HG02763 (cell line): ENCODE results near the gene SUSD4.
"Not testable (repeated sequence)": the region's sequence is repeated elsewhere in the genome, so short reads cannot be mapped to it uniquely, and the experiment has no call there.

Experiments used
- ATAC-seq: cut with Tn5 transposase; IDR thresholded peaks from one replicate; pipeline ENCODE4 v1.9.1; 2021; ENCODE audit warnings: mild to moderate bottlenecking, moderate library complexity; ENCODE audit not compliant: unreplicated experiment

SUSD4 gene

DNA sequence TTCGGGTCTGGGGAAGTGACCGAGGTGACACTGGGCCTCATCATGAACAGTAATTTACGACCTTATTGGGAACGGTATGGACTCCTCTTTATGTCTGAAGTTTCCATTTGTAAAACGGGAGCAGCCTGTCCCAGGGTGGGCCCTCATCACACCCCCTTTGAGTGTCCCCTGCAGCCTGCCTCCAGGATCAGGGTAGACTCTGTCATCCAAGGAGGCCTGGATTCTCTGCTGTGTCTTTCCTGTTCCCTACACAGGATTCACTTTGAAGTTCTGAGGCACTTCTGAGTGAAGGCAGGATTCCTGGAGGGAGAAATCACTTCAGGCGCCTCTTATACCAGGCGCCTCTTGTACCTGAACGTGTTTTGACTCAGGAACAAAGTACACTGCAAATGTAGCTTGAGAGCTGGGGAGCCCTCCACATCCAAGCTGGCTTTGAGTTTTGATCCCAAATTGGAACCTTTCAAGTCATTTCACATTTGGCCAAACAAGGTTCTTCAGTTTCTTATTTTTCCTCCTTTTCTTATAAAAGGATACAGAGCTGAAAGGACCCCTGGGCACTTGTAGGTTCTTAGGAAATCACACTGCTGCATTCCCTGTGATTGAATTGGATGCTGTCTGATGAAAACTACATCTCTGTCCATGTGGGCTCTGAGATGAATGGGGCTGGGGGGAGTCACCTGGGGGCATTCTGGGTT, 106.0 kb downstream of the SUSD4 start:
- ATAC-seq, result no peak

GRCh38 chr1:223256034-223256433, 107.9 kb downstream of the SUSD4 start:
- no peak for ATAC-seq

- no peak for ATAC-seq
Measured at GRCh38 chr1:223253916-223254315, 110.1 kb downstream of the SUSD4 start.

DNA sequence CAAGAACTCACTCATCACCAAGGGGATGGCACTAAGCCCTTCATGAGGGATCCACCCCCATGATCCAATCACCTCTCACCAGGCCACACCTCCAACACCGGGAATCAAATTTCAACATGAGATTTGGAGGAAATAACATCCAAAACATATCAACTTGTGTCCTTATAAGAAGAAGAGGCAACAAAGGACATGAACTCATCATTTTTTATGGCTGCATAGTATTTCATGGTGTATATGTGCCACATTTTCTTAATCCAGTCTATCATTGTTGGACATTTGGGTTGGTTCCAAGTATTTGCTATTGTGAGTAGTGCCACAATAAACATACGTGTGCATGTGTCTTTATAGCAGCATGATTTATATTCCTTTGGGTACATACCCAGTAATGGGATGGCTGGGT, 112.6 kb downstream of the SUSD4 start:
- not testable (repeated sequence) for ATAC-seq

- no peak for ATAC-seq
Measured at GRCh38 chr1:223250632-223251015, 113.4 kb downstream of the SUSD4 start.

DNA sequence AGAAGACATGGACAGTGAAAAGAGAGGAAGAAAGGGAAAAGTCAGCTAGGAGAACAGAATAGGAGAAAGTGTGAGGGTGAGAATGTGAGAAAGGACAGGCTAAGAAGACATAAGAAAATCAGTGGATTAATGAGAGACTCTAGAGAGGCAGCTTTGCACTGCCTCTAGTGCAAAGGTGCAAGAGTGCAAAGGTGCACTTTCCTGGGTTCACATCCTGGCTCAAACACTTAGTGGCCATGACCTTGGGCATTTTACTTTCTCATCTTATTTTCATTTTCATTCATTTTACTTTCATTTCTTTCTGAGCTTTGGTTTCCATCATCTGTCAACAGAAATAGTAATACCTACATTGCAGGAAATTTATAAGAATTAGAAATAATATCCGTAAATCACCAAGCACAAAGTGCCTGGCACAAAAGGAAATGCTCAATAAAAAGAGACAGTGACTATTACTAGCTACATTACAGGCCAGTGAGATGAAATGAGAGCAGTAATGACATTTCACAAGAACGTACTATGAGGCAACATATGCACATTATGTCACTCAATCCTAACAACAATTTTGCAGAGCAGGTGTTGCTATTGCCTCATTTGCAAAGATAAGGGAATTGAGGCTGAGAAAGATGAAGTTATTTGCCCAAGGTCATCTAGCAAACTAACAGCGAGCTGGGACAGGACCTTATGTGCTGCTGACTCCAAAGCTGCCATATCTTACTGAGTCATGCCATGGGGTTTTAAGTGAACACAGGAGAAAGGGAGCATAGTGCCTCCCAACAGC, 113.9 kb downstream of the SUSD4 start:
- ATAC-seq, result no peak

DNA sequence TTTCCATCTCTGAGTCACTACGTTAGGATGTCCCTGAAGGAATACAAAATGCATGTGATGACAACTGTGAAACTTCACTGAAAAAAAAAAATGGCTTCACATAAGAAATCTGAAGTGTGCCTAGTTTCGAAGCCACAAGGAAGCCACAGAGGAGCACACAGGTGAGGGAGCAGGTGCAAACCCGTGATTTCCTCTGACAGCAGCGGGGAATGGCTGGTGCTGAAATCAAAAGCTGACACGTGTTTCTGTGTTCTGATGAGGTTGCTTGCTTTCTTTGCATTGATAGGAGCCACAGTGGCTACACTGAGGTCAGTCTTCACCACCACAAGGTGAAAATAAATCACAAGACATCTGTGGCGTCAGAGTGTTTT, 115.2 kb downstream of the SUSD4 start:
- no peak for ATAC-seq

DNA sequence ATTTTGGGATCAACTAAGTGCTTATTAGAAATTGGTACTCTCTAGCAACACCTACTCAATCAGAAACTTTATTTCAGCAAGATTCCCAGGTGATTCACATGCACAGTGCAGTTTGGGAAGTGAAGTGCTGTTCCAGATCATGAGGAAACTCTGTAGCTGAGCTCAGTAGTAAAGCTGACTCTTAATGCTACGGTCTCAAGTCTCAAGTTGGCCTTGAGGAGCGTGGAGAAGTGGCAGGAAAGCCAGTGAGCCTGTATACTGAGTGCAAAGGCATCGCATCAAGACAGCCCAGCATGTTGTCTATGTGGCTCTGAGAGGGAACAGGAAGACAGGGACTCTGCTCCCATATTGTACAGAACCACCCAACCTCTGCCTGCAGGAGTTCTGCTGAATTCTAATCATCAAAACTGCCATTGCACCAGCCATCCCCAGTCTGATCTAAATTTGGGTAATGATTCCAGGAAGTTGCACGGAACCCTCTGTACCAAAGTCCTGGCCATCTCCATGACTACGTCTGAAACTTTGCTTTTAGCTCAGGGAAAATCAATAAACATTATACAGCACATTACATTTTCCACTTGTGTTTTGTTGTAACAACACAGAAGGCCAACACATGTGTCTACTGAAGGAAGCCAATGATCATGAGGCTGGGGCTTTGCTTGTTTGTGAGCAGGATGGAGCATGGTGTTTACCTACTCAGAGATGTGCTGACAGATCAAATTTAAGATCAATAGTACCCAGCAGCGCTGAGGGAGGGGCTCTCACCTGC, 115.8 kb downstream of the SUSD4 start:
- no peak for ATAC-seq

DNA sequence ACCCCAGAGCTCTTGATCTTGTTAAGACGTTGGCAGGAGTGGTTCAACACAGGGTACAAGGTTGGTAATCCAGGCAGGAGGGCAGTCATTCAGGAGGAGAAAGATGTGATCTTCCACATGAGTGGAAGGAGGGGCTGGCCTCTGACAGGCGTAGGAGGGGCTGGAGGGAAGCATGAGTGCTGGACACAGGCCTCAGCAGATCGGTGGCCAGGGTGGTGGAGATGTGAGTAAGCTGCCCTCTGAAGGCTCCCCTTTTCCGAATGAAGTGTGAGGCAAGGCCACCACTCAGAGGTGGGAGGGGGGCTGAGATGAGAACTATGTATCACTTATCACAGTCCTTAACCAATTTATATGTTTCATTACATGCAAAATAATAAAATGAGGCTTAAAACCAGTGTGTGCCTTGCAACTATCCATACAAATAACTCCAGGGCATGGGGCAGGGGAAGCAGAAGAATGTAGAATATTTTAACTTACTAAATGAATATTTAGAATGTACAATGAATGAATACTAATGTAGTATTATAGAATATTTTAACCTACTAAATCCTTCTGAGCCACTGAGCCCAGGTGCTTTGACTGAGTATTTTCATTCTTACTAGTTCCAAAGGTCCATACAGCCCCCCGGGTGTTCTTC, 117.4 kb downstream of the SUSD4 start:
- ATAC-seq, result no peak

- ATAC-seq, result no peak
Measured at GRCh38 chr1:223245983-223246382, 118.0 kb downstream of the SUSD4 start.

DNA sequence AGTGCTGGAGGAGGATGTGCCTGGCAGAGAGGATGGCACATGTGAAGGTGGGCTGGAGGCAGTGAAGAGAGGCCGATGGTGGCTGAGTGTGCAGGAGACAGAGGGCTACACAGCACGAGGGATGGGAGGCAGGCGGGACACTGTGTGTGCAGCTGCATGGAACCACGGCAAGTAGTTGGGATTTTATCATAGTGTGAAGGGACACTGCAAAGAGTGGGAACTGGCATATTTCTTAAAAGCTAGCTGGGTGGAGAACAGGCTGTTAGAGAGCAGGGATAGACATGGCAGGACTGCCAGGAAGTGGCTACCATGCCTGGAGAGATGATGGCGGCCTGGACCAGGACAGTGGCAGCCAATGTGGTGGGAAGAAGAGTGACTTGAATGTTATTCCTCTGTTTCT, 118.6 kb downstream of the SUSD4 start:
- no peak for ATAC-seq

GRCh38 chr1:223244366-223245103, 119.4 kb downstream of the SUSD4 start:
- ATAC-seq, result peak; percentile 56

GRCh38 chr1:223243441-223244050, 120.4 kb downstream of the SUSD4 start:
- ATAC-seq, result no peak

- no peak for ATAC-seq
Measured at GRCh38 chr1:223242971-223243370, 121.0 kb downstream of the SUSD4 start.

- no peak for ATAC-seq
Measured at GRCh38 chr1:223242382-223242955, 121.5 kb downstream of the SUSD4 start.

GRCh38 chr1:223240122-223240521, 123.9 kb downstream of the SUSD4 start:
- no peak for ATAC-seq

DNA sequence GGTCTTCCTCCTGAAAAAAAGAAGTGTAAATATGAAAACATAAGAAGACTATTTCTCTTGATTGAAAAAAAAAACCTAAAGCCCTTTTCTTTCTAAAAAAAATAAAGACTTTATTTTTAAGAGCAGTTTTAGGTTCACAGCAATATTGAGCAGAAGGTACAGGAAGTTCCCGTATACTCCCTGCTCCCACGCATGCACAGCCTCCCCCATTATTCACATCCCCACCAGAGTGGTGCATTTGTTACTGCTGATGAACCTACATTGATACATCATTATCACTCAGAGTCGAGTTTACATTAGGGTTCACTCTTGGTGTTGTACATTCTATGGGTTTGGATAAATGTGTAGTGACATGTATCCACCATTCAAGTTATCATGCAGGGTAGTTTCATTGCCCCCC, 128.9 kb downstream of the SUSD4 start:
- ATAC-seq, result no peak

DNA sequence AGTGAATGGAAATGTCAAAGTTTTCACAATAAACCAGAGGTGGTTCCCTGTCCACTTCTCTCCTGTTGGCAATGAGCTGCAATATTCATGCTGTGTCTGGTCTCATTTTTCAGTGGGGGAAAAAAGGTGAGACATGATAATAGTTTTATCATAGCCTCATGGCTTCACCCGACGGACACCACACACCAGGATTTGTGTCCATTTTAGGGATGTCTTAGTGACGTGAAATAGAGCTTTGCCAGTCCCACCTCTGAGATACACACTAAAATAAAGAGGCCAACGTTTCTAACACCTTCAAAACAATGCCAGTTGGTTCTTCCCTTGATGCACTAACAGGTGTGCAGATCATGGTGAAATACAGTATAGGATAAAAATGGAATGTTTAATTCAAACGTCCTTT, 129.4 kb downstream of the SUSD4 start:
- ATAC-seq, result no peak

DNA sequence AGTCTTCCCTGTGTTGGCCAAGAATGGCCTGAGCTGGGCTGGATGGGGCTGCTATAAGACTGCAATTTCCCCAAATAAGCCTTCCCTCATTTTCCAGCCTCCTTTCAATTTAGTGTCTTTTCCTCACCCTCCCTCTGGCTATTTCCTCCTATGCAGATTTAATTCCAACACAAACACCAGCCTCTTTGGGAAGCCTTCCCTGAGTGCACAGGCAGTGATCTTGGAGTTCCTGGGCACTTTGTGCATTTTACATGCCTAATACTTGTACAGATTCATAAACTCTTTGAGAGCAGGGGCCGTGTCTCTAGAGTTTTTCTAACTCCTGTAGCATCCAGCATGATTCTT, 129.8 kb downstream of the SUSD4 start:
- ATAC-seq, result no peak
